ENCODE measurements around the gene LZTS2.

LZTS2 gene

GRCh38 chr10:101000127-101000914, 713 bp downstream of the LZTS2 start:
- DNase-seq: no peak

GRCh38 chr10:101000915-101001658, 1.5 kb downstream of the LZTS2 start:
- DNase-seq: no peak

GRCh38 chr10:101001659-101002035, 2.0 kb downstream of the LZTS2 start:
- DNase-seq: no peak

- no peak for DNase-seq
These were observed 2.8 kb downstream of the LZTS2 start for GRCh38 chr10:101002456-101002855.

GRCh38 chr10:101003639-101004206, 4.1 kb downstream of the LZTS2 start:
- DNase-seq: no peak

- DNase-seq: no peak
These were observed 5.8 kb downstream of the LZTS2 start for GRCh38 chr10:101005361-101005760.

GRCh38 chr10:101005869-101006567, 6.4 kb downstream of the LZTS2 start:
- no peak for DNase-seq

- DNase-seq: no peak
These were observed 7.0 kb downstream of the LZTS2 start for GRCh38 chr10:101006593-101007098.

GRCh38 chr10:101007099-101007711, 7.6 kb downstream of the LZTS2 start:
- DNase-seq: no peak

GRCh38 chr10:101007915-101008822, 8.6 kb downstream of the LZTS2 start:
- no peak for DNase-seq

- no peak for DNase-seq
These were observed 9.3 kb downstream of the LZTS2 start for GRCh38 chr10:101008823-101009423.

- no peak for DNase-seq
These were observed 10.7 kb downstream of the LZTS2 start for GRCh38 chr10:101010329-101010728.

GRCh38 chr10:101011517-101012423, 12.2 kb downstream of the LZTS2 start:
- DNase-seq: no peak

GRCh38 chr10:101012525-101013364, 13.1 kb downstream of the LZTS2 start:
- peak; percentile 53 for DNase-seq

- DNase-seq: no peak
These were observed 13.8 kb downstream of the LZTS2 start for GRCh38 chr10:101013365-101013825.

- no peak for DNase-seq
These were observed 14.7 kb downstream of the LZTS2 start for GRCh38 chr10:101014230-101014884.

- no peak for DNase-seq
These were observed 15.5 kb downstream of the LZTS2 start for GRCh38 chr10:101014966-101015581.

GRCh38 chr10:101015582-101015973, 16.0 kb downstream of the LZTS2 start:
- no peak for DNase-seq
